ENCODE measurements around the gene ANKRD10. TPM values are rescaled to one million over a fixed set of nuclear protein-coding genes. Genes with fewer than 3 reads are reported as not detected.

The ANKRD10 gene
- total and polyA plus RNA-seq, 2 experiments from 2014 or later = 250 to 277 TPM

DNA sequence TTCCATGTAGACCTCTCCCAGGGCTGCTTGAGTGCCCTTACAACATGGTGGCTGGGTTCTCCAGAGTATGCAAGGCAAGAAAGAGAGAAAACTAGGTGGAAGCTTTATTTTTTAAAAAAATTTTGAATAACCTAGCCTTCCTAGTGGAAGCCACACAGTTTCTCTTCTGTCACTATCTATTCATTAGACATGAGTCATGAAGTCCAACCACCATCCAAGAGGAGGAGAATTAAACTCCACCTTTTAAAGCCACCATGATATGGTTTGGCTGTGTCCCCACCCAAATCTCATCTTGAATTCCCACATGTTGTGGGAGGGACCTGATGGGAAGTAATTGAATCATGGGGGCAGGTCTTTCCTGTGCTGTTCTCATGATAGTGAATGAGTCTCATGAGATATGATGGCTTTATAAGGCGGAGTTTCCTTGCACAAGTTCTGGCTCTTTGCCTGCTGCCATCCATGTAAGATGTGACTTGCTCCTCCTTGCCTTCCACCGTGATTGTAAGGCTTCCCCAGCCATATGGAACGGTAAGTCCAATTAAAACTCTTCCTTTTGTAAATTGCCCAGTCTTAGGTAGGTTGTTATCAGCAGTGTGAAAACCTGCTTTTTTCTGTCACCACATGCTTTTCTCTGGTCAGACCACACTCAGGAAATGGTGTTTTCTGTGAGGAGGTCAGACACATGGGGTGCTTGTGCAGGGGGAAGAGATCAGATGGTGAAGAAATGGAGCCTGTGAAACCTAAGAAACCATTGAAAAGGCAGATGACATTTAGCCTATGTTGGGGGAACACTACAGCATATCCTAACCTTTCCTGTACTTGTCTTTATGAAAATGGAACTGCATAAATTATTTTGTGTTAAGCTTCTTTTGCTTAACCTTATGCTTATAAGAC lies 57.7 kb downstream of the ANKRD10 start:
- no peaks in the 10 kb centered on the region for H3K79me2 ChIP-seq (replicated peaks; ENCODE audit: insufficient read depth)
- H3K4me1 ChIP-seq (ENCODE audit: insufficient read depth) = peaks cover 10% of the 10 kb centered on the region
- no peak overlapping the region for H2AFZ ChIP-seq
- H3K36me3 ChIP-seq (ENCODE audit: insufficient read depth) = no peaks in the 10 kb centered on the region
- H3K27ac Mint-ChIP-seq = no peak overlapping the region
- no peak overlapping the region for H3K4me3 ChIP-seq
- H3K36me3 Mint-ChIP-seq (ENCODE audit: low read depth) = peaks cover 5% of the 10 kb centered on the region; the same call in 2 of the 3 replicates
- no peaks in the 10 kb centered on the region for H3K27me3 ChIP-seq (ENCODE audit: insufficient read depth)
- no peak overlapping the region for H3K4me3 Mint-ChIP-seq
- peaks cover 3% of the 10 kb centered on the region for H3K27me3 Mint-ChIP-seq (ENCODE audit: insufficient read depth, low read depth, poor library complexity)
- H3F3A ChIP-seq (replicated peaks; ENCODE audit: low read depth) = no peaks in the 10 kb centered on the region
- H3K4me2 ChIP-seq = no peak overlapping the region
- H3K9me2 ChIP-seq (ENCODE audit: insufficient read depth) = no peaks in the 10 kb centered on the region; the same call in 1 of the 2 replicates
- H3K9me3 Mint-ChIP-seq = peaks cover 12% of the 10 kb centered on the region; the same call in 2 of the 3 replicates
- H3K4me1 Mint-ChIP-seq = peaks cover 8% of the 10 kb centered on the region
- TF ChIP-seq NANOG (IDR thresholded peaks at IDR 0.05; ENCODE audit: borderline replicate concordance) (no peak), EZH2phosphoT487 (IDR thresholded peaks at IDR 0.05; ENCODE audit: unreplicated experiment) (no peak), JUNB (IDR thresholded peaks at IDR 0.05; ENCODE audit: unreplicated experiment) (no peak), CREB1 (CRISPR knock-in tag; IDR thresholded peaks at IDR 0.05; ENCODE audit: low read depth) (no peak), STAT1 (IDR thresholded peaks at IDR 0.05; ENCODE audit: unreplicated experiment) (no peak), EZH2 (IDR thresholded peaks at IDR 0.05; ENCODE audit: low read depth, unreplicated experiment) (no peak), ZNF331 (CRISPR knock-in tag; IDR thresholded peaks at IDR 0.05; ENCODE audit: low read depth) (no peak), ZNF114 (CRISPR knock-in tag; IDR thresholded peaks at IDR 0.05) (no peak), POLR2AphosphoS5 (IDR thresholded peaks at IDR 0.05; ENCODE audit: low read depth) (no peak)
- TF ChIP-seq, protein P1, sequence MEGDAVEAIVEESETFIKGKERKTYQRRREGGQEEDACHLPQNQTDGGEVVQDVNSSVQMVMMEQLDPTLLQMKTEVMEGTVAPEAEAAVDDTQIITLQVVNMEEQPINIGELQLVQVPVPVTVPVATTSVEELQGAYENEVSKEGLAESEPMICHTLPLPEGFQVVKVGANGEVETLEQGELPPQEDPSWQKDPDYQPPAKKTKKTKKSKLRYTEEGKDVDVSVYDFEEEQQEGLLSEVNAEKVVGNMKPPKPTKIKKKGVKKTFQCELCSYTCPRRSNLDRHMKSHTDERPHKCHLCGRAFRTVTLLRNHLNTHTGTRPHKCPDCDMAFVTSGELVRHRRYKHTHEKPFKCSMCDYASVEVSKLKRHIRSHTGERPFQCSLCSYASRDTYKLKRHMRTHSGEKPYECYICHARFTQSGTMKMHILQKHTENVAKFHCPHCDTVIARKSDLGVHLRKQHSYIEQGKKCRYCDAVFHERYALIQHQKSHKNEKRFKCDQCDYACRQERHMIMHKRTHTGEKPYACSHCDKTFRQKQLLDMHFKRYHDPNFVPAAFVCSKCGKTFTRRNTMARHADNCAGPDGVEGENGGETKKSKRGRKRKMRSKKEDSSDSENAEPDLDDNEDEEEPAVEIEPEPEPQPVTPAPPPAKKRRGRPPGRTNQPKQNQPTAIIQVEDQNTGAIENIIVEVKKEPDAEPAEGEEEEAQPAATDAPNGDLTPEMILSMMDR (conservative IDR thresholded peaks at IDR 0.05; ENCODE audit: low read depth in 2 of 2) = no peak
- TF ChIP-seq, protein P2, sequence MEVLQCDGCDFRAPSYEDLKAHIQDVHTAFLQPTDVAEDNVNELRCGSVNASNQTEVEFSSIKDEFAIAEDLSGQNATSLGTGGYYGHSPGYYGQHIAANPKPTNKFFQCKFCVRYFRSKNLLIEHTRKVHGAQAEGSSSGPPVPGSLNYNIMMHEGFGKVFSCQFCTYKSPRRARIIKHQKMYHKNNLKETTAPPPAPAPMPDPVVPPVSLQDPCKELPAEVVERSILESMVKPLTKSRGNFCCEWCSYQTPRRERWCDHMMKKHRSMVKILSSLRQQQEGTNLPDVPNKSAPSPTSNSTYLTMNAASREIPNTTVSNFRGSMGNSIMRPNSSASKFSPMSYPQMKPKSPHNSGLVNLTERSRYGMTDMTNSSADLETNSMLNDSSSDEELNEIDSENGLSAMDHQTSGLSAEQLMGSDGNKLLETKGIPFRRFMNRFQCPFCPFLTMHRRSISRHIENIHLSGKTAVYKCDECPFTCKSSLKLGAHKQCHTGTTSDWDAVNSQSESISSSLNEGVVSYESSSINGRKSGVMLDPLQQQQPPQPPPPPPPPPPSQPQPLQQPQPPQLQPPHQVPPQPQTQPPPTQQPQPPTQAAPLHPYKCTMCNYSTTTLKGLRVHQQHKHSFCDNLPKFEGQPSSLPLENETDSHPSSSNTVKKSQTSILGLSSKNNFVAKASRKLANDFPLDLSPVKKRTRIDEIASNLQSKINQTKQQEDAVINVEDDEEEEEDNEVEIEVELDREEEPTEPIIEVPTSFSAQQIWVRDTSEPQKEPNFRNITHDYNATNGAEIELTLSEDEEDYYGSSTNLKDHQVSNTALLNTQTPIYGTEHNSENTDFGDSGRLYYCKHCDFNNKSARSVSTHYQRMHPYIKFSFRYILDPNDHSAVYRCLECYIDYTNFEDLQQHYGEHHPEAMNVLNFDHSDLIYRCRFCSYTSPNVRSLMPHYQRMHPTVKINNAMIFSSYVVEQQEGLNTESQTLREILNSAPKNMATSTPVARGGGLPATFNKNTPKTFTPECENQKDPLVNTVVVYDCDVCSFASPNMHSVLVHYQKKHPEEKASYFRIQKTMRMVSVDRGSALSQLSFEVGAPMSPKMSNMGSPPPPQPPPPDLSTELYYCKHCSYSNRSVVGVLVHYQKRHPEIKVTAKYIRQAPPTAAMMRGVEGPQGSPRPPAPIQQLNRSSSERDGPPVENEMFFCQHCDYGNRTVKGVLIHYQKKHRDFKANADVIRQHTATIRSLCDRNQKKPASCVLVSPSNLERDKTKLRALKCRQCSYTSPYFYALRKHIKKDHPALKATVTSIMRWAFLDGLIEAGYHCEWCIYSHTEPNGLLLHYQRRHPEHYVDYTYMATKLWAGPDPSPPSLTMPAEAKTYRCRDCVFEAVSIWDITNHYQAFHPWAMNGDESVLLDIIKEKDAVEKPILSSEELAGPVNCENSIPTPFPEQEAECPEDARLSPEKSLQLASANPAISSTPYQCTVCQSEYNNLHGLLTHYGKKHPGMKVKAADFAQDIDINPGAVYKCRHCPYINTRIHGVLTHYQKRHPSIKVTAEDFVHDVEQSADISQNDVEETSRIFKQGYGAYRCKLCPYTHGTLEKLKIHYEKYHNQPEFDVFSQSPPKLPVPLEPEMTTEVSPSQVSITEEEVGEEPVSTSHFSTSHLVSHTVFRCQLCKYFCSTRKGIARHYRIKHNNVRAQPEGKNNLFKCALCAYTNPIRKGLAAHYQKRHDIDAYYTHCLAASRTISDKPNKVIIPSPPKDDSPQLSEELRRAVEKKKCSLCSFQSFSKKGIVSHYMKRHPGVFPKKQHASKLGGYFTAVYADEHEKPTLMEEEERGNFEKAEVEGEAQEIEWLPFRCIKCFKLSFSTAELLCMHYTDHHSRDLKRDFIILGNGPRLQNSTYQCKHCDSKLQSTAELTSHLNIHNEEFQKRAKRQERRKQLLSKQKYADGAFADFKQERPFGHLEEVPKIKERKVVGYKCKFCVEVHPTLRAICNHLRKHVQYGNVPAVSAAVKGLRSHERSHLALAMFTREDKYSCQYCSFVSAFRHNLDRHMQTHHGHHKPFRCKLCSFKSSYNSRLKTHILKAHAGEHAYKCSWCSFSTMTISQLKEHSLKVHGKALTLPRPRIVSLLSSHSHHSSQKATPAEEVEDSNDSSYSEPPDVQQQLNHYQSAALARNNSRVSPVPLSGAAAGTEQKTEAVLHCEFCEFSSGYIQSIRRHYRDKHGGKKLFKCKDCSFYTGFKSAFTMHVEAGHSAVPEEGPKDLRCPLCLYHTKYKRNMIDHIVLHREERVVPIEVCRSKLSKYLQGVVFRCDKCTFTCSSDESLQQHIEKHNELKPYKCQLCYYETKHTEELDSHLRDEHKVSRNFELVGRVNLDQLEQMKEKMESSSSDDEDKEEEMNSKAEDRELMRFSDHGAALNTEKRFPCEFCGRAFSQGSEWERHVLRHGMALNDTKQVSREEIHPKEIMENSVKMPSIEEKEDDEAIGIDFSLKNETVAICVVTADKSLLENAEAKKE (CRISPR knock-in tag; IDR thresholded peaks at IDR 0.05) = no peak
- TF ChIP-seq, protein P3, sequence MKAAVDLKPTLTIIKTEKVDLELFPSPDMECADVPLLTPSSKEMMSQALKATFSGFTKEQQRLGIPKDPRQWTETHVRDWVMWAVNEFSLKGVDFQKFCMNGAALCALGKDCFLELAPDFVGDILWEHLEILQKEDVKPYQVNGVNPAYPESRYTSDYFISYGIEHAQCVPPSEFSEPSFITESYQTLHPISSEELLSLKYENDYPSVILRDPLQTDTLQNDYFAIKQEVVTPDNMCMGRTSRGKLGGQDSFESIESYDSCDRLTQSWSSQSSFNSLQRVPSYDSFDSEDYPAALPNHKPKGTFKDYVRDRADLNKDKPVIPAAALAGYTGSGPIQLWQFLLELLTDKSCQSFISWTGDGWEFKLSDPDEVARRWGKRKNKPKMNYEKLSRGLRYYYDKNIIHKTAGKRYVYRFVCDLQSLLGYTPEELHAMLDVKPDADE (IDR thresholded peaks at IDR 0.05) = no peak
- TF ChIP-seq, protein P4, sequence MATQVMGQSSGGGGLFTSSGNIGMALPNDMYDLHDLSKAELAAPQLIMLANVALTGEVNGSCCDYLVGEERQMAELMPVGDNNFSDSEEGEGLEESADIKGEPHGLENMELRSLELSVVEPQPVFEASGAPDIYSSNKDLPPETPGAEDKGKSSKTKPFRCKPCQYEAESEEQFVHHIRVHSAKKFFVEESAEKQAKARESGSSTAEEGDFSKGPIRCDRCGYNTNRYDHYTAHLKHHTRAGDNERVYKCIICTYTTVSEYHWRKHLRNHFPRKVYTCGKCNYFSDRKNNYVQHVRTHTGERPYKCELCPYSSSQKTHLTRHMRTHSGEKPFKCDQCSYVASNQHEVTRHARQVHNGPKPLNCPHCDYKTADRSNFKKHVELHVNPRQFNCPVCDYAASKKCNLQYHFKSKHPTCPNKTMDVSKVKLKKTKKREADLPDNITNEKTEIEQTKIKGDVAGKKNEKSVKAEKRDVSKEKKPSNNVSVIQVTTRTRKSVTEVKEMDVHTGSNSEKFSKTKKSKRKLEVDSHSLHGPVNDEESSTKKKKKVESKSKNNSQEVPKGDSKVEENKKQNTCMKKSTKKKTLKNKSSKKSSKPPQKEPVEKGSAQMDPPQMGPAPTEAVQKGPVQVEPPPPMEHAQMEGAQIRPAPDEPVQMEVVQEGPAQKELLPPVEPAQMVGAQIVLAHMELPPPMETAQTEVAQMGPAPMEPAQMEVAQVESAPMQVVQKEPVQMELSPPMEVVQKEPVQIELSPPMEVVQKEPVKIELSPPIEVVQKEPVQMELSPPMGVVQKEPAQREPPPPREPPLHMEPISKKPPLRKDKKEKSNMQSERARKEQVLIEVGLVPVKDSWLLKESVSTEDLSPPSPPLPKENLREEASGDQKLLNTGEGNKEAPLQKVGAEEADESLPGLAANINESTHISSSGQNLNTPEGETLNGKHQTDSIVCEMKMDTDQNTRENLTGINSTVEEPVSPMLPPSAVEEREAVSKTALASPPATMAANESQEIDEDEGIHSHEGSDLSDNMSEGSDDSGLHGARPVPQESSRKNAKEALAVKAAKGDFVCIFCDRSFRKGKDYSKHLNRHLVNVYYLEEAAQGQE (IDR thresholded peaks at IDR 0.05; ENCODE audit: unreplicated experiment) = no peak
- ATAC-seq (no peak), DNase-seq (ENCODE audit: low spot score) (no peak)
- no peaks in the 10 kb centered on the region for H4K20me1 ChIP-seq (replicated peaks; ENCODE audit: insufficient read depth)
- no peak overlapping the region for H3K27ac ChIP-seq (ENCODE audit: low read depth)
